ENCODE data around the gene TPBG. TPM values are rescaled to one million over a fixed set of nuclear protein-coding genes. Genes with fewer than 3 reads are reported as not detected.
A peak's percentile ranks its signal among the peaks of the same experiment; 100 is the strongest.

Gene TPBG
- total RNA-seq, 5 donors from 2014 or later (not counting 1 experiment from before 2014, with no cell fraction given): 0.25 to 0.89 (median 0.58) TPM

DNA sequence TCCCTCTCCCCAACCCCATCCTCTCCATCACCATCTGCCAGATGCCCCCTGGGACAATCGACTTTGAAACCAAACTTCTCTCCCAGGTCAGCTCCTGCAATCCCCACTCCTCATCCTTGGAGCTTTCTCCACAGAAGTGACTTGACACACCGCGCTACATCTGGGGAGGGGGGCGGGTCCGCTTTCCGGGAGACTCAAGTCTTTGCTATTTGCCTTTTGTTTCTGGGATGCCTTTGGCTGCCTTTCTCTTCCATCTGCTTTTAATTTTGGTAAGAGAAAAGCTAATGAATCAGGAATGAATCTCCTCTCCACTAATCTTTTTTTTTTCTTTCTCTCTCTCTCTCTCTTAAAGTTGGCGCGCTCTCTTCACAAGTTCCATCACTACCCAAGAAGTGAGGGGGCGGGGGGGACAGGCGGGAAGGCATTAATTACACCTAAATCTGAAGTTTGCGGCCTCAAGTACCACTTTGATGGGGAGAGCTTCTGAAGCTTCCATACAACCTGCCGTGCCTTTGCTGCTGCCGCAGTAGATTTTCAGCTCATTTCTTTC is 664 bp upstream of the TPBG start:
- Mint-ChIP-seq H3K27ac (no peak overlapping the region), H3K4me1 (peaks cover 15 to 25% (median 23%) of the 10 kb centered on the region in 3 donors), H3K4me3 (peak overlapping the region; percentile 76 to 78 (median 77)), H3K9me3 (no peaks in the 10 kb centered on the region), H3K36me3 (no peaks in the 10 kb centered on the region), H3K27me3 (peaks cover 49 to 53% of the 10 kb centered on the region in 2 donors)
- WGBS (ENCODE audit: insufficient coverage): 5% methylated on average over 4 of the region's 13 CpGs
- Histone ChIP-seq H3K27ac (ENCODE audit: low read length) (no peak overlapping the region), H3K4me3 (ENCODE audit: control insufficient read depth in 1 of 2, extremely low read depth in 1 of 2, low read length in 1 of 2) (peak overlapping the region in 1 of 2 donors; percentile 56), H3K27me3 (replicated peaks in 1 of 2; ENCODE audit: control insufficient read depth in 2 of 2, extremely low read depth in 1 of 2, insufficient read depth in 2 of 2, low read length in 1 of 2) (peaks cover 13 to 31% of the 10 kb centered on the region in 2 experiments), H3K4me1 (ENCODE audit: control insufficient read depth in 1 of 2, extremely low read depth in 1 of 2, insufficient read depth in 2 of 2, low read length in 2 of 2) (peaks cover 0 to 22% of the 10 kb centered on the region in 2 experiments), H3K9me3 (no peaks in the 10 kb centered on the region), H3K36me3 (ENCODE audit: control insufficient read depth in 2 of 2, extremely low read depth in 1 of 2, insufficient read depth in 1 of 2, low read length in 1 of 2) (no peaks in the 10 kb centered on the region)
- ATAC-seq (replicated peaks in 1 of 4): no peak
- no peak for DNase-seq
- ChIA-PET CTCF (interaction anchor here (0.6 to 0.7 kb wide), 2 partner anchors 9 to 93 kb away, joined by 3 to 4 read pairs; no protein-coding TSS in a partner anchor), POLR2A (no interaction called here)

- no peak overlapping the region for H3K27ac ChIP-seq (ENCODE audit: low read length)
- peak overlapping the region; percentile 23 to 56 for H3K4me3 ChIP-seq (ENCODE audit: control insufficient read depth in 1 of 2, extremely low read depth in 1 of 2, low read length in 1 of 2)
- Mint-ChIP-seq H3K9me3 (no peaks in the 10 kb centered on the region), H3K4me3 (peak overlapping the region; percentile 76 to 78 (median 77)), H3K27me3 (peaks cover 46 to 51% of the 10 kb centered on the region in 2 donors), H3K4me1 (peaks cover 15 to 25% (median 23%) of the 10 kb centered on the region in 3 donors), H3K36me3 (no peaks in the 10 kb centered on the region), H3K27ac (peak overlapping the region in 1 of 2 donors; percentile 55)
- 2% methylated on average over 84 of the region's 88 CpGs for WGBS (ENCODE audit: insufficient coverage)
- peaks cover 13 to 31% of the 10 kb centered on the region in 2 experiments for H3K27me3 ChIP-seq (replicated peaks in 1 of 2; ENCODE audit: control insufficient read depth in 2 of 2, extremely low read depth in 1 of 2, insufficient read depth in 2 of 2, low read length in 1 of 2)
- POLR2A ChIA-PET: interaction anchor here in 1 of 2 donors (0.5 to 0.6 kb wide), 2 partner anchors 53 to 449 kb away, joined by 3 to 7 read pairs; no protein-coding TSS in a partner anchor
- peaks cover 0 to 22% of the 10 kb centered on the region in 2 experiments for H3K4me1 ChIP-seq (ENCODE audit: control insufficient read depth in 1 of 2, extremely low read depth in 1 of 2, insufficient read depth in 2 of 2, low read length in 2 of 2)
- CTCF ChIA-PET: no interaction called here
- ATAC-seq (replicated peaks in 1 of 4): peak in 1 of 4 experiments; percentile 14
- H3K36me3 ChIP-seq (ENCODE audit: control insufficient read depth in 2 of 2, extremely low read depth in 1 of 2, insufficient read depth in 1 of 2, low read length in 1 of 2): no peaks in the 10 kb centered on the region
- H3K9me3 ChIP-seq: no peaks in the 10 kb centered on the region
- DNase-seq: no peak
Observed at GRCh38 chr6:82364087-82365015, 734 bp downstream of the TPBG start.

GRCh38 chr6:82365016-82365795 is 1.6 kb downstream of the TPBG start:
- H3K27me3 Mint-ChIP-seq: peaks cover 42 to 49% of the 10 kb centered on the region in 2 donors
- ATAC-seq (replicated peaks in 1 of 4): peak in 1 of 4 experiments; percentile 26

DNA sequence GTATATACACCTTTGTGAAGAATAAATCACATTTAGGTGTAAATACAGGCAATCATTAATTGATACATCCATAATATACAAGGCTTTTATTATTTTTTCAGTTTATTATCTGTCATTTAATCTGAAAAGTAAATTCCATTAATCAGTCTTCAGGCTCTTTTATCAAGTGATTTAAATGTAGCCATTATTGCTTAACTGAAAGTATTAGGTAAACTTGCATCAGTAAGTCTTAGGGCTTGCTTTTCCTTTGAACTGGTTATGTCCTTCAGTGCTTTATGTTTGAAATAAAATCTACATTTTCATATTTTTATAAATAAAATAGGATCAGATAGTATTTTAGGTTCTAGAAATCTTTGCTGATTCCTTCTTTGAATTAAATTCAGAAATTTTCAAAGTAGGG is 4.1 kb downstream of the TPBG start:
- H3K4me1 Mint-ChIP-seq: peaks cover 15 to 23% (median 21%) of the 10 kb centered on the region in 3 donors
- H3K9me3 Mint-ChIP-seq: no peaks in the 10 kb centered on the region
- no peak overlapping the region for H3K4me3 Mint-ChIP-seq
- DNase-seq: no peak
- H3K27ac Mint-ChIP-seq: no peak overlapping the region
- peaks cover 7 to 33% of the 10 kb centered on the region in 2 experiments for H3K27me3 ChIP-seq (replicated peaks in 1 of 2; ENCODE audit: control insufficient read depth in 2 of 2, extremely low read depth in 1 of 2, insufficient read depth in 2 of 2, low read length in 1 of 2)
- no peak overlapping the region for H3K27ac ChIP-seq (ENCODE audit: low read length)
- ATAC-seq (replicated peaks in 1 of 4): no peak
- H3K4me3 ChIP-seq (ENCODE audit: control insufficient read depth in 1 of 2, extremely low read depth in 1 of 2, low read length in 1 of 2): no peak overlapping the region
- POLR2A ChIA-PET: no interaction called here
- H3K36me3 Mint-ChIP-seq: no peaks in the 10 kb centered on the region
- CTCF ChIA-PET: no interaction called here
- H3K36me3 ChIP-seq (ENCODE audit: control insufficient read depth in 2 of 2, extremely low read depth in 1 of 2, insufficient read depth in 1 of 2, low read length in 1 of 2): no peaks in the 10 kb centered on the region
- H3K9me3 ChIP-seq: no peaks in the 10 kb centered on the region
- peaks cover 0 to 22% of the 10 kb centered on the region in 2 experiments for H3K4me1 ChIP-seq (ENCODE audit: control insufficient read depth in 1 of 2, extremely low read depth in 1 of 2, insufficient read depth in 2 of 2, low read length in 2 of 2)
- peaks cover 36 to 40% of the 10 kb centered on the region in 2 donors for H3K27me3 Mint-ChIP-seq

More at GRCh38 chr6:82365016-82365795, 1.6 kb downstream of the TPBG start:
- no peak for DNase-seq
- H3K4me3 ChIP-seq (ENCODE audit: control insufficient read depth in 1 of 2, extremely low read depth in 1 of 2, low read length in 1 of 2): peak overlapping the region; percentile 23 to 56
- Mint-ChIP-seq H3K36me3 (no peaks in the 10 kb centered on the region), H3K4me3 (peak overlapping the region; percentile 65 to 78 (median 76)), H3K27ac (no peak overlapping the region), H3K4me1 (peaks cover 15 to 25% (median 23%) of the 10 kb centered on the region in 3 donors), H3K9me3 (no peaks in the 10 kb centered on the region)
- ChIA-PET CTCF (no interaction called here), POLR2A (no interaction called here)
- 13% methylated on average over 67 of the region's 67 CpGs for WGBS (ENCODE audit: insufficient coverage)
- H3K4me1 ChIP-seq (ENCODE audit: control insufficient read depth in 1 of 2, extremely low read depth in 1 of 2, insufficient read depth in 2 of 2, low read length in 2 of 2): peaks cover 0 to 22% of the 10 kb centered on the region in 2 experiments
- no peaks in the 10 kb centered on the region for H3K9me3 ChIP-seq
- peaks cover 12 to 31% of the 10 kb centered on the region in 2 experiments for H3K27me3 ChIP-seq (replicated peaks in 1 of 2; ENCODE audit: control insufficient read depth in 2 of 2, extremely low read depth in 1 of 2, insufficient read depth in 2 of 2, low read length in 1 of 2)
- no peaks in the 10 kb centered on the region for H3K36me3 ChIP-seq (ENCODE audit: control insufficient read depth in 2 of 2, extremely low read depth in 1 of 2, insufficient read depth in 1 of 2, low read length in 1 of 2)
- H3K27ac ChIP-seq (ENCODE audit: low read length): no peak overlapping the region

GRCh38 chr6:82370788-82371187 is 7.2 kb downstream of the TPBG start:
- DNase-seq: no peak
- POLR2A ChIA-PET: no interaction called here
- peaks cover 3 to 5% (median 3%) of the 10 kb centered on the region in 3 donors for H3K4me1 Mint-ChIP-seq
- WGBS (ENCODE audit: insufficient coverage): 65% methylated on average over 2 of the region's 3 CpGs
- no peaks in the 10 kb centered on the region for H3K36me3 ChIP-seq (ENCODE audit: control insufficient read depth in 2 of 2, extremely low read depth in 1 of 2, insufficient read depth in 1 of 2, low read length in 1 of 2)
- H3K36me3 Mint-ChIP-seq: no peaks in the 10 kb centered on the region
- ATAC-seq (replicated peaks in 1 of 4): no peak
- no peak overlapping the region for H3K4me3 Mint-ChIP-seq
- no peak overlapping the region for H3K27ac Mint-ChIP-seq
- no peaks in the 10 kb centered on the region for H3K4me1 ChIP-seq (ENCODE audit: control insufficient read depth in 1 of 2, extremely low read depth in 1 of 2, insufficient read depth in 2 of 2, low read length in 2 of 2)
- no peaks in the 10 kb centered on the region for H3K9me3 Mint-ChIP-seq
- peaks cover 4 to 6% of the 10 kb centered on the region in 2 experiments for H3K27me3 ChIP-seq (replicated peaks in 1 of 2; ENCODE audit: control insufficient read depth in 2 of 2, extremely low read depth in 1 of 2, insufficient read depth in 2 of 2, low read length in 1 of 2)
- CTCF ChIA-PET: no interaction called here
- no peak overlapping the region for H3K4me3 ChIP-seq (ENCODE audit: control insufficient read depth in 1 of 2, extremely low read depth in 1 of 2, low read length in 1 of 2)
- H3K27ac ChIP-seq (ENCODE audit: low read length): no peak overlapping the region
- H3K9me3 ChIP-seq: no peaks in the 10 kb centered on the region
- H3K27me3 Mint-ChIP-seq: peaks cover 17 to 20% of the 10 kb centered on the region in 2 donors
